Fibroblast of the conjunctiva (primary cell): ENCODE data around the gene YPEL1.
"Not testable (repeated sequence)": the region's sequence is repeated elsewhere in the genome, so short reads cannot be mapped to it uniquely, and the experiment has no call there.

Experiments used
- DNase-seq: peaks from one replicate; pipeline ENCODE4 v3.0.0-alpha.2; 2010; ENCODE audit warnings: low read depth

The YPEL1 gene

DNA sequence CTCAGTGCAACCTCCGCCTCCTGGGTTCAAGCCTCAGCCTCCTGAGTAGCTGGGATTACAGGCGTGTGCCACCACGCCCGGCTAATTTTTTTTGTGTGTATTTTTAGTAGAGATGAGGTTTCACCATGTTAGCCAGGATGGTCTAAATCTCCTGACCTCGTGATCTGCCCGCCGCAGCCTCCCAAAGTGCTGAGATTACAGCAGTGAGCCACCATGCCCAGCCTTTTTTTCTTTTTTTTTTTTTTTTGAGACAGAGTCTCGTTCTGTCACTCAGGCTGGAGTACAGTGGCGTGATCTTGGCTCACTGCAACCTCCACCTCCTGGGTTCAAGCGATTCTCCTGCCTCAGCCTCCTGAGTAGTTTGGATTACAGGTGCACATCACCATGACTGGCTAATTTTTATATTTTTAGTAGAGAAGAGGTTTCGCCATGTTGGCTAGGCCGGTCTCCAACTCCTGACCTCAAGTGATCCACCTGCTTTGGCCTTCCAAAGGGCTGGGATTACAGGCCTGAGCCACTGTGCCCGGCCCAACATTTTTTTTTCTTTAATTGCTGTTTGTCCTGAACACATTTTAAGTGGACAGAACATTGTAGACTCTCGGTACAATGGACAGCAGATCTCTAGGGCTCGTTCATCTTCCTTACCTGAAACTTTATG, 14.3 kb downstream of the YPEL1 start:
- not testable (repeated sequence) for DNase-seq

DNA sequence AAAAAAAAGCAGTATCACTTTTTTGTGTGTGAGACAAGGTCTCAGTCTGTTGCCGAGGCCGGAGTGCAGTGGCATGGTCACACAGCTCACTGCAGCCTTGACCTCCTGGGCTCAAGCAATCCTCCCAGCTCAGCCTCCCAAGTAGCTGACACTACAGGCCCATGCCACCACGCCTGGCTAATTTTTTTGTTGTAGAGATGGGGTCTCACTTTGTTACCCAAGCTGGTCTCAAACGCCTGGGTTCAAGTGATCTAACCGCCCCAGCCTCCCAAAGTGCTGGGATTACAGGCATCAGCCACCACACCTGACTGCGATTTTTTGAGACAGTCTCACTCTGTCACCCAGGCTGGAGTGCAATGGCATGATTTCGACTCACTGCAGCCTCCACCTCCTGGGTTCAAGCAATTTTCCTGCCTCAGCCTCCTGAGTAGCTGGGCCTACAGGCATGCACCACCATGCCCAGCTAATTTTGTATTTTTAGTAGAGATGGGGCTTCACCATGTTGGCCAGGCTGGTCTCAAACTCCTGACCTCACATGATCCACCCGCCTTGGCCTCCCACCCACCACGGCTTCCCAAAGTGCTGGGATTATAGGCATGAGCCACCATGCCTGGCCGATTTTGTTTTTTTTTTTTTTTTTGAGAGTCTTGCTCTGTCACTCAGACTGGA, 15.3 kb downstream of the YPEL1 start:
- DNase-seq = not testable (repeated sequence)

DNA sequence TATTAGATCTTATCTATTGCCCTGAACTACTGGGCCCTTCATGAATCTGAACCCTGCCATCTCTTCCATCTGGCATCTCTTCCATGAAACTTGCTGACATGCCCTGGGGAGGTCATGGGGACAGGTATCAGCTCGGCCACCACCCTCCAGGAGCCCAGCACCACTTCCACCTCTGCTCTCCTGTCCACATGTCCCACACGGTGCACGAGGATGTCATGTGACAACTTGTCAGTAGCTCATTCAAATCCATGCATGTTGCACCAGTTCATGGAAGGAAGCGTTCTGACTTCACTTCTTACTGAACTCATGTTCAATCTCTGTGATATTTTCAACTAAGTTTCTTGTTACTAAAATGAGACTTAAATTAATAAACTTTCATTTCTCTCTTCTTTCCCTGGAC, 16.6 kb downstream of the YPEL1 start:
- no peak for DNase-seq

GRCh38 chr22:21718499-21718898, 17.1 kb downstream of the YPEL1 start:
- DNase-seq = no peak

GRCh38 chr22:21716395-21717122, 19.0 kb downstream of the YPEL1 start:
- not testable (repeated sequence) for DNase-seq

DNA sequence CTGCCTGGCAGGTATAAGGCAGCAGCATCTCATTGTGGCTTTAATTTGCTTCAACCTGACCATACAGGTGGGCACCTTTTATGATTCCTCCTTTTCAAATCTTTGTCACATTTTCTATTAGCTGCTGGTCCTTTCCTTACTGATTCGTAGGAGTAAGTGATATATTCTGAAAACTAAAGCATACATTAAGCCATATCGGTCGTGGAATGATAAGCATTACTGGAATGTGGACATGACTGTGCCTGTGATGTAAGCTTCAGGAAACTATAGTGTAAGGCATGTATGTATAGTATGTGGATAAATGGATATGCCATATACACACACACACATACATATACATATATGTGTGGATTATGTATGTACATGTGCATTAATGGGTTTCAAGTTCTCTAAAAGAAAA, 20.8 kb downstream of the YPEL1 start:
- DNase-seq = no peak

GRCh38 chr22:21714059-21714770, 21.4 kb downstream of the YPEL1 start:
- no peak for DNase-seq

- DNase-seq = no peak
Measured at GRCh38 chr22:21713428-21714058, 22.1 kb downstream of the YPEL1 start.

DNA sequence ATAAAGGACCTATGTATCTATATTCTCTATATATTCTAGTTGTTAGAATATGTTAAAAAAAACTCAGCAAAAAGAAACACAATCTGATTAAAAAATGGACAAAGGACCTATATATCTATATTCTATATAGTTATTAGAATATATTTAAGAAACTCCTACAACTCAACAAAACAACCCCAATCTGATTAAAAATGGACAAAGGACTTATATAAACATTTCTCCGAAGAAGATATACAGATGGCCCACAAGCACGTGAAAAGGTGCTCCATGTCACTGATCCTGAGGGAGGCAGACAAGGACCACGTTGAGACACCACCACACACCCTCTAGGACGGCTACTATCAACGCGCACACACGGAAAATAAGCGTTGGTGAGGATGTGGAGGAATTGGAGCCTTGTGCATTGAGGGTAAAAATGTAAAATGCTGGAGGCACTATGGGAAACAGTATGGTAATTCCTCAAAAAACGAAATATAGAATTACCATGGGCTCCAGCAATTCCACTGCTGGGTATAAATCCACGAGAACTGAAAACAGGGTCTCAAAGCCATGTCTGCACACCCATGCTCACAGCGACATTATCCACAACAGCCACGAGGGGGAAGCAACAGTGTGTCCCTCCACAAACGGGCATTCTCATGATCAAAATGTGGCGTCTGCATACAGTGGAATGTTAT, 22.7 kb downstream of the YPEL1 start:
- DNase-seq = peak; percentile 61

DNA sequence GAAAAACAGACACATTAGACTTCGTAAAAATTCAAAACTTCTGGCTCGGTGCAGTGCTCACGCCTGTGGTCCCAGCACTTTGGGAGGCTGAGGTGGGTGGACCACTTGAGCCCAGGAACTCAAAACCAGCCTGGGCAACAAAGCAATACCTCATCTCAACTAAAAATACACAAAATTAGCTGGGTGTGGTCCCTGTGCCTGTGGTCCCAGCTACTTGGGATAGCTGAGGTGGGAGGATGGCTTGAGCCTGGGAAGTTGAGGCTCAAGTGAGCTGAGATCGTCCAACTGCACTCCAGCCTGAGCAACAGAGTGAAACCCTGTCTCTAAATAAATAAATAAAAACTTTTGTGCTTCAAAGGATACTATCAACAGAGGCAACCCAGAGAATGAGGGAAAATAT, 23.7 kb downstream of the YPEL1 start:
- DNase-seq = no peak

DNA sequence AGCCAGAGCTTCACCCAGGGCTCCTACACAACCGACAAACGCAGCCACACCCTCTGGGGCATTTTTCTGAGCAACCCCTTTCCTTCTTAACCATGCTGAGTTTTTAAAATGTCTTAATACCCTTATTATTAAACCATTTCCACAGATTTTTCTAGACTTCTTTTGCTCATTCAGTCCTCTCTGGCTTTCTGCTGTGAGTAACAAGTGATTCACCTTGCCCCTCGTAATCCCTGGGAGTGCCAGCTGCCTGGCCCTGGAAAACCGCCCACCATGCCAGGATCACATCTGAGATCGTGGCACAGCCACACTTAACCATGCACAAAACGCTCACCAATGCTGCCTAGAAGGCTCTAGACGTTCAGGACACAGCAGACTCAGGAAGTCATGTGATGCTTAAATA, 25.4 kb downstream of the YPEL1 start:
- DNase-seq = no peak

DNA sequence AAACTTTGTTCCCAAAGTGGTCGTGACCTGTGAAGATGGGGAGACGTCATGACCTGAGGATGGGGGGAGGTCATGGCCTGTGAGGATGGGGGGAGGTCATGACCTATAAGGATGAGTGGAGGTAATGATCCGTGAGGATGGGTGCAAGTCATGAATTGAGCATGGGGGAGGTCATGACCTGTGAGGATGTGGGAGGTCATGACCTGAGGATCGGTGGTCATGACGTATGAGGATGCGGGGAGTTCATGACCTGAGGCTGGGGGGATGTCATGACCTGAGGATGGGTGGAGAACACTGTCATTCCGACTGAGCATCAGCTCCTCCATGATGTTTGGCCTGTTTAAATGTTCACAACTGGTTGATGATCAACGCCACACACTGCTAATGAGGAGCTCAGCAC, 25.9 kb downstream of the YPEL1 start:
- DNase-seq = no peak

GRCh38 chr22:21708960-21709359, 26.6 kb downstream of the YPEL1 start:
- no peak for DNase-seq

DNA sequence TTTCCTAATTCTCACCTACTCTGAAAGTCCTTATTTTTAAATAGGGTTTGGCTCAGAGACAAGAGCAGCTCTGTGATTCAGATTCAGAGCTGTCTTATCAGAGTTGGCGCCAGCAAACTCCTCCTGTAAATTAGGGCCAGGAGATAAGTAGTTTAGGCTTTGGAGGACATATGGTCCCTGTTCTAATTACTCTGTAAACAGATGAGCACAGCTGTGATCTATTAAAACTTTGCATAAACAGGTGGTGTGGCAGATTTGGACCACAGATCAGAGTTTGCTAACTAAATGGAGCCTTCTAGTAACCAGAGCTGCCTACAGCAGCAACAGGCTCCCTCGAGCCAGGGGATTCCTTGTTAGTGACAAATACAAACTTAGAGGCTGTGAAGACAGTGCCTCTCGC, 27.9 kb downstream of the YPEL1 start:
- DNase-seq = no peak

- no peak for DNase-seq
Measured at GRCh38 chr22:21703684-21704316, 31.8 kb downstream of the YPEL1 start.

- no peak for DNase-seq
Measured at GRCh38 chr22:21702700-21703683, 32.6 kb downstream of the YPEL1 start.

GRCh38 chr22:21702094-21702493, 33.5 kb downstream of the YPEL1 start:
- no peak for DNase-seq

DNA sequence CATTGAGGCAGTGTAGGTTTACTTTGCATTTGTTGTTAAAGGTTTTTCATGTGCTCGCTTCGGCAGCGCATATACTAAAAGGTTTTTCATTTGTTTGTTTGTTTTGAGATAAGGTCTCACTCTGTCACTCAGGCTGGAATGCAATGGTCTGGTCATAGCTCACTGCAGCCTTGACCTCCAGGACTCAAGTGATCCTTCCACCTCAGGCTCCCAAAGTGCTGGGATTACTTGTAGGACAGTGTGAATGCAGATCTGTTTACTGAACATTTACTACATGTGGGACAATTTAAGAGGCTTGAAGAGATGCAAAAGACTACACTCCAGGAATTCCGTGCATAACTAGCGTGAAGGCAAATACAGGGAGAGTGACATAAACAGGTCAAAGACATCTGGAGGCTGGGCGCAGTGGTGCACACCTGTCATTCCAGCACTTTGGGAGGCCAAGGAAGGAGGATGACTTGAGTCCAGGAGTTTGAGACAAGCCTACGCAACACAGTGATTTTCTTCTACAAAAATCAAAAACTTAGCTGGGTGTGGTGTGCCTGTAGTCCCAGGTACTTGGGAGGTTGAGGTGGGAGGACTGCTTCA, 34.1 kb downstream of the YPEL1 start:
- no peak for DNase-seq

- no peak for DNase-seq
Measured at GRCh38 chr22:21700822-21701221, 34.8 kb downstream of the YPEL1 start.
